NCI-H510A treated with DMSO at 0.1 percent for 48 hours (cell line): ENCODE data around the gene INTS1.
A peak's percentile ranks its signal among the peaks of the same experiment; 100 is the strongest.

Experiments
- DNase-seq: peaks from one replicate; lab custom pipeline; 2025; lab: John Stamatoyannopoulos, UW

INTS1 gene

GRCh38 chr7:1463676-1464223 lies 40.4 kb downstream of the INTS1 start:
- no peak for DNase-seq

DNA sequence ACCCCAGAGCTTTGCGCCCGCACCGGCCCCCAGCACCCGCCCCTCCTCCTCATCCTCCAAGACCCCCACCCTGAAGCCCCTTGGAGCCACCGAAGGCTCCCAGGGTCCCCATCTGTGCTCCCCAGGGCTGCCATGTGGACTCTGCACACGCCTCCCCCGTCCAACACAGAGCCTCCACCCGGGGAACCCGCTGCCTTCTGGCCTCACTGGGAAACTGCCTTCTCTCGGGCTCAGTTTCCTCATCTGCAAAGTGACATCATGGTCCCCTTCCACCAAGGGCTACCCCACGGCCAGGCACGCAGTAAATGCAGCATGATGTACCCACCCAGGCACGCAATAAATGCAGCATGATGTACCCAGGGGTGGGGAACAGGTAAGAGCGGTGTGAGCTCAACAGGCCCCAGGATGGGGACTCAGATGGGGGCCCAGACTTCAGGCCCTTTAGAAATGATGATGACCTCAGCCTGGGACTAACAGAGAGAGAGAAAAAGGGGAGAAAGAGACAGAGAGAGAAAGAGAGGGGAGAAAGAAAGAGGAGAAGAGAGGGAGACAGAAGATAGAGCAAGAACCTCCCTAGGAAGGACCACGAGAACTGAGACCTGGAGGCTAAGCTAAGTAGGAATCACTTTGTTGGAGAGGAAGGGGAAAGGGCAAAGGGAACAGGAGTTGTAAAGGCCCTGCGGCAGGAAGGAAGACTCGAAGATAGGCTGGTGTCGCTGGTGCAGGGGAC lies 42.4 kb downstream of the INTS1 start:
- no peak for DNase-seq

DNA sequence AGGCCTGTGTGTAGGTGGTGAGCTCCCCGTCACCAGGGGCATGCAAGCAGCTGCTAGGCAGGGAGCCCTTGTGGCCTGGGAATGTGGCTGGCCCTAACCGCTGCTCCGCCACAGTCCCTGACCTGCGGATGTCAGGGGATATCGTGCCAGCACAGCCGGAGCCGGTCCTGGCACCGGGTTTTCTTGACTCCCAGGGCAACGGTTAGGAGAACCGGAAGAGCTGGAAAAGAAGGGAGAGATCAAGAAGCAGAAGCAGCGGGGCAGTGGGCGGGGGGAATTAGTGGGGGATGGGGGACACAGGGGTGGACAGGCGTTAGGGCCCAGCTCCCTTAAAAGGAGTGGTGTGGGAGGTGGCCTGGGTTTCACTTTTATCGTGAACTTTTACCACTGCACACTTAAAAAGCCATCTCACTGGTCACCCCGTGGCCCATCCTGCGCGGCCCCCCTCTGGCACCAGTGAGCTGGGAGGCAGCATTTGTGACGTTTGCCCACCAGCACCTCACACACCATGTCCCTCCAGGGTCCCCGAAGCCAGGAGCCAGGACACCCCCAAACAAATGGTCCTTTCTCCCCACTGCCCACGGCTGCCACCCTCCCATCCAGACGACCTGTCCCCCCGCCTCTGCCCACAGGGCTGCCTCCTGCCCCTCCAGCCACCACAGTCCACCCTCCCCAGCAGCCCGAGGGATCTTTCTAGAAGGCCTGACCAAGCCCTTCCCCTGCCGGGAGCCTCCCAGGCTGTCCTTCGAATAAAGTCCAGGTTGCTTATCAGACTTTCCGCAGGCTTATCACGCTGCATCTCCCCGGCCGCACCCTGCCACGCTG lies 43.2 kb downstream of the INTS1 start:
- DNase-seq: no peak

DNA sequence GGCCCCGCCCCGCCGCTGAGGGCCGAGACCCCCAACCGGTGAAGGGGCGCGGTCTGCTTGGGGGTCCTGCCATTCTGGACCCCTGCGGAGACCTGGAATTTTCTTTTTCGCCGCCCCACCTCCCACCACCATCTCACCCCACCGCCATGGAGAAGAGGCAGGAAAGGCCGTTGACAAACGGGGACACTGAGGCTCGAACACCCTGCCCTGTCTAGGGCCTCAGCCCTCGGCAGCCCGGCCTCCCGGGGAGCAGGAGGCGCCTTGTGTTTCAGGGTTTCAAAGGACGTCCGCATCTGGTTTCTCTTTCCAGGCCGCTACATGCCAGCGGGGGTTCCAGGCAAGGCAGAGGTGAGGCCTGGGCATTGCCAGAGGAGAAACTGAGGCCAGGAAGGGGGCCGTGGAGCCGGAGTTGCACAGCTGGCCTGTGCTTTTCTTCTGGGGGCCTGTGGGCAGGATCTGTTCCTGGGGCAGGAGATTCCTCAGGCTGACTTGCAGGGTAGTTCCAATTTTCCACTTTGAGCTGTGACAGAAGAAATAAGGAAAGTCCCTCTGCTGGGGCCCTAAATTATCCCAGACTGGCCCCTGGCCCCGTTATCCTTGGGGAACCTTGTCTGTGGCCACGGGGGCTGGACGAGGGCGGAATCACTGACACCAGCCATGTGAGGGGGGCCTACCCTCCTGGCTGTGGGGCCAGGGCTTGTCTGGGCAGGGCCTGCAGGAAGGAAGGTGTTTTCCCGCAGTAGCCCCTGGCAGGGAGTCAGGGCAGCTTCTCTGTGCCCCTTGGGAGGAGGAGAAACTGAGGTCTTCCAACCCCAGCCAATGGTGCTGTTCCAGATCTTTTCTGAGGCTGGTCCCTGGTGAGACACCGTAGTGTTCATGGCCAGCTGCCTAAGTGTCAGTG lies 44.0 kb downstream of the INTS1 start:
- DNase-seq: no peak

DNA sequence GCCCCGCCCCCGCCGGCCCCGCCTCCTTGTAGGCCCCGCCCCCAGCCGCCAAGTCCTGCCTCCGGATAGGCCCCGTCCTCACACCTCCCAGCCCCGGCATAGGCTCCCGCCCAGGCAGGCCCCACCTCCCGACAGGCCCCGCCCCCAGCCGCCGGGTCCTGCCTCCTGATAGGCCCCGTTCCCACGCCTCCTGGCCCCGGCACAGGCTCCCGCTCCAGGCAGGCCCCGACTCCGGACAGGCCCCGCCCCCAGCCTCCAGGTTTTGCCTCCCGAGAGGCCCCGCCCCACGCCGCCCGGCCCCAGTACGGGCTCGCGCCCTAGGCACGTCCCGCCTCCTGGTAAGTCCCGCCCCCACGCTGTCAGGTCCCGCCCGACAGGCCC lies 44.7 kb downstream of the INTS1 start:
- peak; percentile 91 for DNase-seq

GRCh38 chr7:1458683-1459511 lies 45.3 kb downstream of the INTS1 start, which contains the start of gene MICALL2:
MICALL2 (minus strand) TSS chr7:1459470; CDS start chr7:1459326, 144 bp downstream.
- DNase-seq: no peak

DNA sequence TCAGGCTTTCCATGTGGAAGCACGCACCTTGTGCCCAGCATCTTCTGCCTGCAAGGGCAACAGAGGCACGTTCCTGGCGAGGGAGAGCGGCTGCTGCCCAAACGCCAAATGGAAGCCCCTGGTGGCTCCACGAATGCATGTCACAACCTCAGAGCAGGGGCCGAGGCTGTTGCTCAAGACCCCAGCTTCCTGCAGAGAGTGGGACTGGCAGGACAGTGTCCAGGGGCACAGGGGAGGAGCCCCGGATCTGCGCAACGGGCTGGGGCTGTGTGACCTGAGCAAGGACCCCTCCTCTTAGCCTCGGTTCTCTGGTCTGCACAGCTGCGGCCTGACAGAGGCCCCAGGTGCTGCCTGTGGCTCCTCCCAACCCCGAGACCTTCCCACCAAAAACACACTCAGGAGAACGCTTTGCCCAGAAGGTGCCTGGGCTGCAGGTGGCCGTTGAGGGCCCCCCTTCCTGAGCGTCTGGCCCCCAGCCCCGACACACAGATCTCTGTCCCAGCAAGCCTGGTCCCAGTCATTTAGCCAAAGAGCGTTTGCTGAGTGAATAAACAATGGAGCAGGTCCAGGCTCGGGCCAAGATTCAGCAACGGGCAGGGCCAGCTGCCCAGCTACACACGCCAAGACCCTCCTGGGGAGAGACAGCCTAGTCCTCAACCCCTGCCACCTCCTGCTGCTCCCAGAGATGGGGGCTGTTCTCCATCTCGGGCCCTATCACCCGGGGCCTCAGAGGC lies 46.1 kb downstream of the INTS1 start:
- DNase-seq: no peak

DNA sequence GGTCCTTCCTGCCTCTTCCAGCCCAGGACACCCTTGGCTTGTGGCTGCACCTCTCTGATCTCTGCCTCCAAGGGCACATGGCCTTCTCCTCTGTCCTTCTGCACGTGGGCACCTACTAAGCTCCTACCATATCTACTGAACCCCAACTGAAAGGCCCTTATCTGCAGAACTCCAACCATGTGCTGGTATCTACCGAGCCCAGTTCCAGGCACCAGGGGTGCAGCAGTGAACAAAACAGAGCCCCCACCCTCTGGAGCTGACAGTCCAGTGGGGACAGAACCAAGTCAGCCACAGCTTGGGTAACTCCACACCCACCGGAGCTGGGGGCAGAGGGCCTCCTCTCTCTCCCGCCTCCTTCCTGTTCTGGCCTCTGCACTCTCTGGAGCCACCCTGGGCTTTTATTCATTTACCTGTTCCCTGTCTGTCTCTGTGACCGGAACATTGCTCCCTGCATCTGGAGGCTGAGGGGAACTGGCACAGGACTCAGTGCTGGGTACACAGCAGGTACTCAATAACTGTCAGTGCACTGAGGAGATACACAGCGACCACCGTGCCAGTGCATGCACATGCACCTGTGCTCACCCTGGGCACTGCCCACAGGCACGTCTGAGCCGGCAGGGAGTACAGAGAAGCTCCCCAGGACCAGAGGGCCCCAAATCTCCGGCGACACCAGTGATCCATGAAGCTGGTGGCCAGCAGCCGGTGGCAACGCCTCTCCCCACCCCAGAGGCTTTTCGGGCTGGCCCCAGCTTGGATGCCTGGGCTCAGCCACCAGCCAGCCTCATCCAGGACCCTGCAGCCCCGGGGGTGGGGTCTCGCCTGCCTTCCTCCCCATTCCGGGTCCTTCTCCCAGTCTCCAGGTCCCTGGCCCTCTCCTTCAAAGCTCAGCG lies 46.9 kb downstream of the INTS1 start:
- DNase-seq: no peak

- no peak for DNase-seq
These were observed 48.2 kb downstream of the INTS1 start for GRCh38 chr7:1455955-1456354.

- peak; percentile 88 for DNase-seq
These were observed 48.8 kb downstream of the INTS1 start for GRCh38 chr7:1455241-1455939.

- no peak for DNase-seq
These were observed 49.6 kb downstream of the INTS1 start for GRCh38 chr7:1454542-1454941.

DNA sequence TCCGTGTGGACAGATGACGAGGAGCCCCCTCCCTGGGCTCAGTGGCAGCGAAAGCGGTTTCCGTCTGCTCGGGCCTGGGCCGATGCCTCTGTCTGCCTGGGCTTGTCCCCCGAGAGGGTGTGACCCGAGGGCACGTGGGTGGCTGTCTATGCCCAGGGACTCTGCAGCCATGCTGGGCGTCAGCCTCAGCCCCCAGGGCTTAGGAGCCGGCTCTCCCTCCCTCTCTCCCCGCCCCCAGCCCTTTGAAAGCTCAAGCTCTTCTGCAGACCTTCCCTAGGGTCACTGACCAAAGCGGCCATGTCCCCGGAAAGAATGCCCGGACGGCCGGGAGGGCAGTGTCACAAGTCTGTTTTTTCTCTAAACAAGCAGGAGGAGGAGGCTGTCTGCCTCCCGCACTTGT lies 52.0 kb downstream of the INTS1 start:
- DNase-seq: no peak

DNA sequence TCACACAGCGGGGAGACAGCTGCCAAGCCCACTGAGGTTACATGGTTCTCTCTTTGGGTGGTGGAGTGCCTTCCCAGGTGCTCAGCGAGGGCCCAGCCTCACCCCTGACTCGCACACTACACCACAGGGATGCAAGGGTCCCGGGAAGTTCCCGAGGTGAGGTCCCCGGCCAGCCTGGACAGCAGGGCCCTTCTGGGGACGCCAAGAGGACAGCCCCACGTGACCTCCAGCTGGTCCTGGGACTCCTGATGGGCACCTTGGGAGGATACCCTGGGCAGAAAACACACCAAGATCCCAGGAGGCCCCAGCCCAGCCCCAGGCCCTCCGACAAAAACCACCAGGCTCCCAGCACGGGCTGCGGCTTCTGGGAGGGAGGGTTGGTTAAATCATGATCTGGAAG lies 53.2 kb downstream of the INTS1 start:
- no peak for DNase-seq

DNA sequence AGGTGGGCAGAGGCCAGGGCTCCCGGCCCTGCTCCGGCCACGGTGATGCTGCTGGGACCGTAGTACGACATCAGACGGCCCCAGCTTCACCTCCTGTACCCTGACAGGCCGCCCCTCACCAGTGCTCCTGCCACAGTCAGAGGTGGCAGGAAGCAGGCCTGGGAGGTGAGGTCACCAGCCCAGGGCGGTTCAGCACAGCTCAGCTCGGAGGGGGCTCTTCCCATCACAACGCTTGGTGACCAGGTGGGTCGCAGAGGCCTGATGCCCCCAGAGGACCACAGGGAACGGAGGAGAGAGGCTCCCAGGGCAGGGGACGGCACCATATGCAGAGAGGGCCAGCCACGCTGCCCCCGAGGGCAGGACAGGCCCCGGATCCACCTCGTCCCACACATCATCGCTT lies 53.8 kb downstream of the INTS1 start:
- no peak for DNase-seq

- DNase-seq: no peak
These were observed 54.2 kb downstream of the INTS1 start for GRCh38 chr7:1449951-1450350.

DNA sequence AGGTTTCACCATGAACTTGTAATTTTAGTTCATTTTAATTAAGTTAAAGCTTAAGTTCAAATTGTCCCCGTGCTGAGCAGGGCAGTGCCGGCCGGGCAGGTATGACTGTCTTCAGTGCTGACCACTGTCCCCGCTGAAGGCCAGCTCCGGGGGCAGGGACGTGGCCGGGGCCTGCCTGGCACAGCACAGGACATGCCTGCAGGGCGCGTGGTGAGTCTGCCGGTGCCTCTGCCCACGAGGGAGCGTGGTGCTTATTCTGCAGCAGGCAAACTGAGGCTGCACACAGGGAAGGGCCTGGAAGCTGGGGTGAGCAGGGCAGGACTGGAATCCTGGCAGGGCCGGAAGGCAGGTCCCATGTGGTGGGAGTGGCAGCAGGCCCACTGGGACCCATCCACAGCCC lies 54.7 kb downstream of the INTS1 start:
- no peak for DNase-seq

DNA sequence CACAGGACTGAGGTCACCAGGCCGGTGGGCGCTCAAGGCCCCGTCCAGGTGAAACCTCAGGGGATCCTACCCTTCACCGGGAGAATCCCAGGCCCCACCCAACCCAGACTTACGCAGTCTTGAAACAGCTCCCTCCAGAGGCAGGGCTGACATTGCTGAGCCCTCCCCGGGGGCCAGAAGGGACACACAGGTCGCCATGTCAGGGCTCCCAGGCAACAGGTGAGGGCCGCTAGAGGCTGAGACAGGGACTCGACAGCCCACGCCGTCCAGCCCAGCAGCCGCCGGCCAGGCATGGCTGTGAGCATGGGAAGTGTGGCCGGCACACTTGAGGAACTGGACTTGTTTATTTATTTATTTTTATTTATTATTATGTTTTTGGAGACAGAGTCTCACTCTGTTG lies 55.2 kb downstream of the INTS1 start:
- no peak for DNase-seq

DNA sequence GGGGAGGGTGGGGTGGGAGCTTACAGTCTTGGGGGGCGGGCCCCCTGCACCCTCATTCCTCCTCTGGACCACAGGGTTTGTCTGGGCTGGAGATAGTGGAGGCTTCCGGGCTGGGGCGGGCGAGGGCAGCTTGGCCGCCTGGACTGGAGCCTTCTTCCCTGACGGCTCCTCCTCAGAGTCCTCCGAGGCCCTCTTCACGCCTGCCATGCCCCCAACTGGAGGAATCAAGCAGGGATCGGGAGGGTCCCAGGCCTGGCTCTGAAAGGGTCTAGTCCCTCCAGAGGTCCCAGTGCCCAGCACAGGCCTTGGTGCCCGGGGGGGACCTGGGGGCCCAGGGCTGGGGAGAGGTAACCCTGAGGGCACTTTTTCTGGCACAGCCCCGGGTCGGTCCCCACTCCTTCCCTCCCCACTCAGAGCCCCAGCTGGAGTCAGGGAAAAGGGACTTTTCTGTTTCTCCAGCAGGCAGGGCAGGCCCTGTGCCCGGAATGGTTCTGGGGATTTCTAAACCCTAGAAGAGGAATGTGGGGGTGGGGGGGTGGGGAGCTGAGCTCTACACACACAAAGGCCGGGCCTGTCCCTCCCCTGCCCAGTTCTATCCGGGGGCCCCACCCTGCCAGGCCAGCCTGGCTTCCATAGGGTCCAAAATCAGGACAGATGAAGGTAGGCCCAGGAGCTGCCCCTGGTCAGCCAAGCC lies 56.5 kb downstream of the INTS1 start:
- DNase-seq: no peak
